B cell (primary cell): Measurements from ENCODE around the gene TTC21A. TPM values are rescaled to one million over a fixed set of nuclear protein-coding genes. Genes with fewer than 3 reads are reported as not detected.

Source experiments
- ATAC-seq: fragments of 200-7000 bp; cut with Tn5 transposase; one replicate; pipeline ENCODE4 v1.10.0; 2021; ENCODE audit warnings: low read depth, mild to moderate bottlenecking, moderate number of reproducible peaks, moderate library complexity
- CTCF ChIA-PET: fragments of 350-600 bp; sonication (Branson Sonifier 250); formaldehyde crosslinking; loops from one replicate; lab custom pipeline; 2021; ENCODE audit warnings: antibody characterized with exemption, inconsistent platforms; lab: Charles Lee
- POLR2A ChIA-PET: fragments of 350-600 bp; sonication (Branson Sonifier 250); formaldehyde crosslinking; loops from one replicate; lab custom pipeline; 2021; ENCODE audit warnings: antibody characterized with exemption; lab: Charles Lee
- DNase-seq: peaks from one replicate; pipeline ENCODE4 v3.0.0; 2013
- H2AFZ ChIP-seq: 2 replicates; pipeline ENCODE4 v1.6.1; 2012; ENCODE audit warnings: mild to moderate bottlenecking, low read depth, low read length; ENCODE audit not compliant: insufficient read depth, poor library complexity, severe bottlenecking
- H3K27ac ChIP-seq, 2 donors: 1 replicate in 1 of 2; 2 replicates in 1 of 2; pipeline ENCODE4 v1.5.1; 2012 to 2013; ENCODE audit warnings: low read length in 2 of 2, mild to moderate bottlenecking in 2 of 2, moderate library complexity in 1 of 2
- H3K27me3 ChIP-seq, 4 experiments: fragments of 200-600 bp in 1 of 4; sonication (generic) in 1 of 4; replicated peaks in 1 of 4; 1 replicate in 2 of 4; 2 replicates in 2 of 4; pipeline versions ENCODE4 v1.6.1 to v1.7.0; 2013 to 2016; ENCODE audit warnings: low read length in 3 of 4, mild to moderate bottlenecking in 2 of 4, mixed read lengths in 1 of 4, moderate library complexity in 1 of 4; ENCODE audit not compliant: insufficient read depth in 4 of 4, control insufficient read depth in 3 of 4; ENCODE audit errors: control extremely low read depth in 1 of 4
- H3K36me3 ChIP-seq, 2 experiments: replicated peaks in 1 of 2; 1 replicate in 1 of 2; 2 replicates in 1 of 2; pipeline versions ENCODE4 v1.6.1 to v1.7.1; 2013; ENCODE audit warnings: low read length in 1 of 2; ENCODE audit not compliant: insufficient read depth in 2 of 2, control insufficient read depth in 1 of 2; ENCODE audit errors: control extremely low read depth in 1 of 2, extremely low read depth in 1 of 2
- H3K4me1 ChIP-seq, 2 donors: fragments of 200-600 bp in 1 of 2; sonication (generic) in 1 of 2; 1 replicate in 1 of 2; 2 replicates in 1 of 2; pipeline versions ENCODE4 v1.5.1 to v1.6.1; 2013 to 2017; ENCODE audit warnings: low read length in 2 of 2; ENCODE audit not compliant: control insufficient read depth in 2 of 2, insufficient read depth in 2 of 2
- H3K4me2 ChIP-seq: replicated peaks from 2 replicates; pipeline ENCODE3; 2012; ENCODE audit warnings: mild to moderate bottlenecking, low read depth, low read length; ENCODE audit not compliant: poor library complexity, severe bottlenecking
- H3K4me3 ChIP-seq, 5 experiments: fragments of 200-600 bp in 1 of 5; sonication (generic) in 1 of 5; 1 replicate in 3 of 5; 2 replicates in 2 of 5; pipeline versions ENCODE4 v1.5.1 to v1.7.0; 2011 to 2016; ENCODE audit warnings: low read length in 4 of 5, mild to moderate bottlenecking in 4 of 5, low read depth in 2 of 5, control low read depth in 1 of 5, moderate library complexity in 1 of 5; ENCODE audit not compliant: insufficient read depth in 1 of 5; ENCODE audit errors: control extremely low read depth in 1 of 5, extremely low read depth in 1 of 5
- H3K79me2 ChIP-seq: fragments of 200-600 bp; sonication (generic); one replicate; pipeline ENCODE4 v1.6.0; 2016; ENCODE audit warnings: low read length; ENCODE audit not compliant: control insufficient read depth, insufficient read depth
- H3K9ac ChIP-seq: fragments of 200-600 bp; sonication (generic); 2 replicates; pipeline ENCODE4 v1.6.1; 2017; ENCODE audit warnings: mild to moderate bottlenecking, low read length, moderate library complexity
- H3K9me3 ChIP-seq, 3 donors: one replicate each; pipeline versions ENCODE4 v1.6.1 to v1.7.1; 2013; ENCODE audit warnings: low read length in 2 of 3; ENCODE audit not compliant: control insufficient read depth in 2 of 3, insufficient read depth in 1 of 3; ENCODE audit errors: control extremely low read depth in 1 of 3
- H4K20me1 ChIP-seq: 2 replicates; pipeline ENCODE4 v1.6.0; 2012; ENCODE audit warnings: mild to moderate bottlenecking, low read length; ENCODE audit not compliant: insufficient read depth, control insufficient read depth, poor library complexity, severe bottlenecking
- H3K27ac Mint-ChIP-seq: one replicate; pipeline ENCODE4 v1.8.0; 2021; ENCODE audit warnings: mixed read lengths
- H3K27me3 Mint-ChIP-seq: one replicate; pipeline ENCODE4 v1.8.0; 2021; ENCODE audit warnings: mixed read lengths
- H3K4me1 Mint-ChIP-seq: one replicate; pipeline ENCODE4 v1.8.0; 2021; ENCODE audit warnings: mixed read lengths
- H3K4me3 Mint-ChIP-seq: one replicate; pipeline ENCODE4 v1.8.0; 2021; ENCODE audit warnings: mixed read lengths
- H3K9me3 Mint-ChIP-seq: one replicate; pipeline ENCODE4 v1.8.0; 2022; ENCODE audit warnings: mixed read lengths; ENCODE audit not compliant: insufficient read depth
- CTCF ChIP-seq: fragments of 200-600 bp; IDR thresholded peaks from one replicate; pipeline ENCODE4 v1.8.0; 2022; ENCODE audit warnings: antibody characterized with exemption, mild to moderate bottlenecking
- EZH2 ChIP-seq: IDR thresholded peaks from 2 replicates; pipeline ENCODE4 v1.6.1; 2012; ENCODE audit warnings: borderline replicate concordance, low read depth, mild to moderate bottlenecking, moderate library complexity, low read length; ENCODE audit not compliant: insufficient read depth, poor library complexity, severe bottlenecking
- WGBS: methylation state at CpG from one replicate; pipeline ENCODE4 v1.1.5; 2013; ENCODE audit warnings: missing lambda C conversion rate; ENCODE audit not compliant: insufficient coverage; 5-methylcytosine and 5-hydroxymethylcytosine counted together
- intact Hi-C: fragments of 100-400 bp; cut with micrococcal nuclease; formaldehyde crosslinking; loops from one replicate; pipeline ENCODE4 v1.10.0; 2022
- polyA plus RNA-seq: library from polyadenylated mRNA; depleted of rRNA; stranded (reverse); fragments of >200 nt; gene quantifications from 2 replicates; pipeline ENCODE4 v1.2.3, GENCODE V29; 2012
- total RNA-seq, 2 donors: library from RNA; stranded (reverse); fragments of 120-200 nt in 1 of 2; gene quantifications; 1 replicate in 1 of 2; 2 replicates in 1 of 2; pipeline versions ENCODE4 v1.2.3 to v1.2.4, GENCODE V29; 2013 to 2022

TTC21A gene
- total and polyA plus RNA-seq, 2 donors (not counting 1 experiment from before 2014, with no cell fraction given), result 49.2 to 106 TPM

- 91% methylated on average over 1 of the region's 1 CpG for WGBS
- H3K27me3 Mint-ChIP-seq, result no peaks in the 10 kb centered on the region
- DNase-seq, result no peak
- peaks cover 0 to 4% (median 0%) of the 10 kb centered on the region in 3 donors for H3K9me3 ChIP-seq
- POLR2A ChIA-PET, result no interaction called here
- H3K9me3 Mint-ChIP-seq, result no peaks in the 10 kb centered on the region
- no peak overlapping the region for H3K9ac ChIP-seq
- no peak overlapping the region for H3K4me3 Mint-ChIP-seq
- H3K27ac Mint-ChIP-seq, result no peak overlapping the region
- ATAC-seq, result no peak
- H3K4me1 ChIP-seq, result peaks cover 7 to 11% of the 10 kb centered on the region in 2 donors
- peaks cover 18 to 25% of the 10 kb centered on the region in 2 experiments for H3K36me3 ChIP-seq
- no peak for TF ChIP-seq CTCF
- TF ChIP-seq EZH2, result no peak
- peaks cover 65% of the 10 kb centered on the region for H3K79me2 ChIP-seq
- CTCF ChIA-PET, result interaction anchor here (0.9 kb wide), 1 partner anchor 129 kb away, joined by 3 read pairs; no protein-coding TSS in a partner anchor
- no peak overlapping the region for H3K4me2 ChIP-seq
- peaks cover 28% of the 10 kb centered on the region for H3K4me1 Mint-ChIP-seq
- H3K27ac ChIP-seq, result peak overlapping the region in 1 of 2 donors; percentile 36
- intact Hi-C loops, result no loop called here
- H3K4me3 ChIP-seq, result no peak overlapping the region
- H2AFZ ChIP-seq, result no peak overlapping the region
- H3K27me3 ChIP-seq, result no peaks in the 10 kb centered on the region
- H4K20me1 ChIP-seq, result peaks cover 64% of the 10 kb centered on the region
These were observed 45.3 kb upstream of the TTC21A start for GRCh38 chr3:39062180-39062579.

GRCh38 chr3:39063143-39063542 is 44.3 kb upstream of the TTC21A start:
- Histone ChIP-seq H3K27me3 (no peaks in the 10 kb centered on the region), H3K36me3 (peaks cover 16 to 28% of the 10 kb centered on the region in 2 experiments), H3K4me2 (no peak overlapping the region), H3K9me3 (peaks cover 0 to 4% (median 0%) of the 10 kb centered on the region in 3 donors), H3K27ac (no peak overlapping the region), H2AFZ (no peak overlapping the region), H3K4me1 (peaks cover 7 to 11% of the 10 kb centered on the region in 2 donors), H4K20me1 (peaks cover 58% of the 10 kb centered on the region), H3K9ac (no peak overlapping the region), H3K79me2 (peaks cover 56% of the 10 kb centered on the region), H3K4me3 (no peak overlapping the region)
- CTCF ChIA-PET, result no interaction called here
- Mint-ChIP-seq H3K4me1 (peaks cover 27% of the 10 kb centered on the region), H3K27me3 (no peaks in the 10 kb centered on the region), H3K27ac (no peak overlapping the region), H3K9me3 (no peaks in the 10 kb centered on the region), H3K4me3 (no peak overlapping the region)
- DNase-seq, result no peak
- intact Hi-C loops, result no loop called here
- POLR2A ChIA-PET, result no interaction called here
- no peak for ATAC-seq
- no CpG with 5 or more reads among the region's 3 CpGs for WGBS
- no peak for TF ChIP-seq CTCF
- TF ChIP-seq EZH2, result no peak
